Nephron progenitor cell (in vitro differentiated cells): Measurements from ENCODE around the gene POLN.

ENCODE experiments used
- DNase-seq: peaks from one replicate; pipeline ENCODE4 v3.0.0; 2021
- H3K27ac Mint-ChIP-seq: 2 replicates; pipeline ENCODE4 v1.8.0; 2021; ENCODE audit warnings: mild to moderate bottlenecking, moderate library complexity, mixed read lengths
- H3K27me3 Mint-ChIP-seq: 2 replicates; pipeline ENCODE4 v1.8.0; 2021; ENCODE audit warnings: mild to moderate bottlenecking, low read depth, mixed read lengths; ENCODE audit not compliant: poor library complexity
- H3K36me3 Mint-ChIP-seq: 2 replicates; pipeline ENCODE4 v1.8.0; 2021; ENCODE audit warnings: low read depth, mixed read lengths
- H3K4me1 Mint-ChIP-seq: 2 replicates; pipeline ENCODE4 v1.8.0; 2021; ENCODE audit warnings: mixed read lengths
- H3K4me3 Mint-ChIP-seq: 2 replicates; pipeline ENCODE4 v1.8.0; 2021; ENCODE audit warnings: mild to moderate bottlenecking, moderate library complexity, mixed read lengths
- H3K9me3 Mint-ChIP-seq: 2 replicates; pipeline ENCODE4 v1.8.0; 2021; ENCODE audit warnings: mild to moderate bottlenecking, moderate library complexity, mixed read lengths
- CTCF ChIP-seq: fragments of 200-600 bp; sonication (generic); IDR thresholded peaks from 2 replicates; pipeline ENCODE4 v1.5.0; 2021; ENCODE audit warnings: antibody characterized with exemption

The POLN gene

GRCh38 chr4:2258091-2259035 is 16.4 kb upstream of the POLN start:
- Mint-ChIP-seq H3K27me3 (no peaks in the 10 kb centered on the region), H3K27ac (peak overlapping the region; percentile 80), H3K9me3 (no peaks in the 10 kb centered on the region), H3K4me3 (no peak overlapping the region), H3K36me3 (peaks cover 14% of the 10 kb centered on the region), H3K4me1 (peaks cover 29% of the 10 kb centered on the region)
- DNase-seq = no peak
- TF ChIP-seq CTCF = no peak

GRCh38 chr4:2257361-2258081 is 15.6 kb upstream of the POLN start:
- Mint-ChIP-seq H3K4me1 (peaks cover 34% of the 10 kb centered on the region), H3K27ac (peak overlapping the region; percentile 80), H3K27me3 (no peaks in the 10 kb centered on the region), H3K36me3 (peaks cover 17% of the 10 kb centered on the region), H3K9me3 (no peaks in the 10 kb centered on the region), H3K4me3 (no peak overlapping the region)
- no peak for TF ChIP-seq CTCF
- no peak for DNase-seq

- TF ChIP-seq CTCF = no peak
- no peaks in the 10 kb centered on the region for H3K9me3 Mint-ChIP-seq
- peaks cover 34% of the 10 kb centered on the region for H3K4me1 Mint-ChIP-seq
- DNase-seq = no peak
- no peak overlapping the region for H3K27ac Mint-ChIP-seq
- H3K36me3 Mint-ChIP-seq = peaks cover 17% of the 10 kb centered on the region
- no peak overlapping the region for H3K4me3 Mint-ChIP-seq
- H3K27me3 Mint-ChIP-seq = no peaks in the 10 kb centered on the region
Measured at GRCh38 chr4:2256781-2257191, 14.9 kb upstream of the POLN start.

- Mint-ChIP-seq H3K4me3 (no peak overlapping the region), H3K27ac (no peak overlapping the region), H3K27me3 (no peaks in the 10 kb centered on the region), H3K4me1 (peaks cover 34% of the 10 kb centered on the region), H3K9me3 (no peaks in the 10 kb centered on the region), H3K36me3 (peaks cover 17% of the 10 kb centered on the region)
- no peak for TF ChIP-seq CTCF
- no peak for DNase-seq
Measured at GRCh38 chr4:2256156-2256731, 14.3 kb upstream of the POLN start.

GRCh38 chr4:2255501-2256155 is 13.7 kb upstream of the POLN start:
- Mint-ChIP-seq H3K27ac (no peak overlapping the region), H3K27me3 (no peaks in the 10 kb centered on the region), H3K9me3 (no peaks in the 10 kb centered on the region), H3K4me3 (no peak overlapping the region), H3K36me3 (peaks cover 17% of the 10 kb centered on the region), H3K4me1 (peaks cover 34% of the 10 kb centered on the region)
- no peak for DNase-seq
- no peak for TF ChIP-seq CTCF
